Stomach smooth muscle (tissue), 2 donors: ENCODE data around the gene NUBPL.

Experiments used
- H3K27ac ChIP-seq: one replicate; pipeline ENCODE4 v1.7.0; 2013; ENCODE audit warnings: mild to moderate bottlenecking, low read length, inconsistent platforms
- H3K27me3 ChIP-seq, 2 donors: one replicate each; pipeline ENCODE4 v1.7.0; 2013; ENCODE audit warnings: low read length in 2 of 2; ENCODE audit not compliant: insufficient read depth in 2 of 2, control insufficient read depth in 1 of 2
- H3K36me3 ChIP-seq, 2 donors: one replicate each; pipeline ENCODE4 v1.7.0; 2013; ENCODE audit warnings: low read length in 2 of 2; ENCODE audit not compliant: control insufficient read depth in 2 of 2, insufficient read depth in 2 of 2
- H3K4me1 ChIP-seq: one replicate; pipeline ENCODE4 v1.7.0; 2013; ENCODE audit warnings: low read length; ENCODE audit not compliant: control insufficient read depth, insufficient read depth
- H3K4me3 ChIP-seq, 2 donors: one replicate each; pipeline ENCODE4 v1.7.0; 2013; ENCODE audit warnings: low read length in 2 of 2
- H3K9ac ChIP-seq, 2 donors: one replicate each; pipeline ENCODE4 v1.7.0; 2013; ENCODE audit warnings: low read length in 2 of 2, mild to moderate bottlenecking in 1 of 2
- H3K9me3 ChIP-seq, 2 donors: one replicate each; pipeline ENCODE4 v1.7.0; 2013; ENCODE audit warnings: low read length in 2 of 2; ENCODE audit not compliant: control insufficient read depth in 2 of 2
- donor health status: healthy.
- donor health status: Pancreatic carcinoma.

The NUBPL gene

GRCh38 chr14:31763041-31763440, 201.8 kb downstream of the NUBPL start:
- Histone ChIP-seq H3K4me3 (no peak overlapping the region), H3K9ac (no peak overlapping the region), H3K27me3 (no peaks in the 10 kb centered on the region), H3K36me3 (no peaks in the 10 kb centered on the region), H3K4me1 (no peaks in the 10 kb centered on the region), H3K9me3 (no peaks in the 10 kb centered on the region), H3K27ac (no peak overlapping the region)

GRCh38 chr14:31766315-31766892, 205.2 kb downstream of the NUBPL start:
- Histone ChIP-seq H3K27me3 (no peaks in the 10 kb centered on the region), H3K36me3 (no peaks in the 10 kb centered on the region), H3K4me3 (no peak overlapping the region), H3K4me1 (no peaks in the 10 kb centered on the region), H3K27ac (no peak overlapping the region), H3K9ac (no peak overlapping the region), H3K9me3 (no peaks in the 10 kb centered on the region)

DNA sequence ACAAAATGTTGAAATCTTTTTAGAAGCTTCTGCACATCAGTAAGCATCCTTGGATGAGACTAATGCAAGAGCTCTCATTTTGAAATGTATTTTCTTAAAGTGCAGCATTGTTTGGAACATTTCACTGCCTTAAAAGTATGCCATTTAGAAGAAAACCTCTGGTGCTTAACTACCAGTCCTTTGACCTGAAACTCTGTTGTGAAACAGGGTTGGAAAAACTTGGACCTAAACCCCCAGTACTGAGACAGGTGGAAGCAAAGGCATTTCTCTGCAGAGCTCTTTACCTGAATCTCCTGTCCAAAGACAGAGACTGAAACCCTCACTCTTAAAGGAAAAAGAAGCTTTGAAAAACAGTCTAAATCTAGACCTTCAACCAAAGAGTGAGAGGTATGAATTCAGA, 207.2 kb downstream of the NUBPL start:
- Histone ChIP-seq H3K27me3 (no peaks in the 10 kb centered on the region), H3K27ac (no peak overlapping the region), H3K4me1 (no peaks in the 10 kb centered on the region), H3K4me3 (no peak overlapping the region), H3K9ac (no peak overlapping the region), H3K9me3 (no peaks in the 10 kb centered on the region), H3K36me3 (no peaks in the 10 kb centered on the region)

DNA sequence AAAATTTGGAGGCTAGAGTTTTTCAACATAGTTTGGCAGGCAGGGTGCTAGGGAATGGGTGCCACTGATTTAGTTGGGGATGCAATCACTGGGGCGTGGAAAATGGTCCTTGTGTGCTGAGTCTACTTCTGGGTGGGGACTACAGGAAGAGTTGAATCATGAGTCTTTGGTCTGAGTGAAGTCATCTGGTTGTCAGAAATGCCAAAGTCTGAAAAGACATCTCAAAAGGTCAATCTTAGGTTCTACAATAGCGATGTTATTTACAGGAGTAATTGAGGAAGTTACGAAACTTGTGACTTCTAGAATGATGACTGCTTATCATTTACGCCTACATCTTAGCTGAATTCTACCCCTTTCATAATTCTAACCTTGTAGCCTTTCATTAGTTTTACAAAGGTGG, 209.1 kb downstream of the NUBPL start:
- Histone ChIP-seq H3K9ac (no peak overlapping the region), H3K4me3 (no peak overlapping the region), H3K9me3 (no peaks in the 10 kb centered on the region), H3K36me3 (no peaks in the 10 kb centered on the region), H3K27ac (no peak overlapping the region), H3K4me1 (no peaks in the 10 kb centered on the region), H3K27me3 (no peaks in the 10 kb centered on the region)

DNA sequence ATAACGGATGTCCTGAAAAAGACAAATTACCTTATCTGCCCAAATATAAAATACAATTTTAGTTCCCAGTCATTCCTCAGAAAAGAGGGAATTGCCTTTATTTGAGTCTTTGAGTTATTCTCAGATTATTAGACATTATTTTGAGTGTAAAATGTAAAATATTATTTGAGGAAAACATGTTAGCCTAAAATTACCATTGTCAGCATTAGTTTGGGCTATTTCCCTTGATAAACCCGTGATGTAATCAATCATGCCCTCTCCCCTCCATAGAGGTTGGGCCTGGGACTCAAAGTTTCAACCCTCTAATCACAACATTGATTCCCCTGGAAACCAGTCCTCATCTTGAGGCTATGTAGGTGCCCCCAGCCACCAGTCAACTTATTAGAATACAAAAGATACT, 213.4 kb downstream of the NUBPL start:
- Histone ChIP-seq H3K9ac (no peak overlapping the region), H3K27ac (no peak overlapping the region), H3K4me3 (no peak overlapping the region)

GRCh38 chr14:31777312-31777711, 216.1 kb downstream of the NUBPL start:
- no peak overlapping the region for H3K9ac ChIP-seq
- no peak overlapping the region for H3K4me3 ChIP-seq
- no peaks in the 10 kb centered on the region for H3K27me3 ChIP-seq
- H3K9me3 ChIP-seq: no peaks in the 10 kb centered on the region
- H3K36me3 ChIP-seq: no peaks in the 10 kb centered on the region
- no peak overlapping the region for H3K27ac ChIP-seq
- H3K4me1 ChIP-seq: no peaks in the 10 kb centered on the region

More for the DNA sequence above, 213.4 kb downstream of the NUBPL start:
- H3K9me3 ChIP-seq: no peaks in the 10 kb centered on the region
- no peaks in the 10 kb centered on the region for H3K36me3 ChIP-seq
- H3K4me1 ChIP-seq: no peaks in the 10 kb centered on the region
- H3K27me3 ChIP-seq: no peaks in the 10 kb centered on the region

DNA sequence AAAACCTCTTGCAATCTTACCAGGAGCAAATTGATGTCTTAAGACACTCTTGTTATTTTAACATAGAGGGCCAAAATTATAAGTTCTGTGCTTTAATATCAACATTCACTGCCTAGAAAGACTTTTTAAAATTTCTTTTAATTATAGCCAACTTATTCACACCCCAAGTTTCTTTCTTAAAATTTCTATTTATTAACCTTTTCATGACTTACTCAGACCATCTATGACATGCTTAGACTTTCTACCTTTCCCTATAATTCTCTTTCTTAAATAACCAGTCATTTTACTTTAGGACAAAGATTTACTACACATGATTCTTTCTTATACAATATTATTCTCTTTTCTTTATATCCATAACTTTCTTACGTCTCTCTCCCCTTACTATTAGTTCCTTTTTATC, 220.4 kb downstream of the NUBPL start:
- no peaks in the 10 kb centered on the region for H3K9me3 ChIP-seq
- no peak overlapping the region for H3K27ac ChIP-seq
- H3K4me1 ChIP-seq: no peaks in the 10 kb centered on the region
- no peaks in the 10 kb centered on the region for H3K36me3 ChIP-seq
- no peak overlapping the region for H3K4me3 ChIP-seq
- H3K9ac ChIP-seq: no peak overlapping the region
- no peaks in the 10 kb centered on the region for H3K27me3 ChIP-seq

DNA sequence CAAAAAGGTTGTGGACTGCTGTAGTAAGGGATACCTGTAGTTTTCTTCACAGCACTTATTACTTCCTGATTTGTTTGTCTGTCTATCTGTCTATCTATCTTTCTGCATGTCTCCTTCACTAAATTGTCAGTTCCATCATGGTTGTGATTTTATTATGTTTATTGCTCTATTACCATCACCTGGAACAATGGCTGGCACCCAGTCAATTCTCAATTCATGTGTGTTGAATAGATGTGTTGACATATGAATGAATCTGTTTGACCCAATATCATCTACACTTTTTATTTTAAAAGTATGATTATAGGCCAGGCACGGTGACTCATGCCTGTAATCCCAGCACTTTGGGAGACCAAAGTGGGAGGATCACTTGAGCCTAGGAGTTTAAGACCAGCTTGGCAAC, 224.4 kb downstream of the NUBPL start:
- Histone ChIP-seq H3K4me1 (no peaks in the 10 kb centered on the region), H3K27me3 (no peaks in the 10 kb centered on the region)

DNA sequence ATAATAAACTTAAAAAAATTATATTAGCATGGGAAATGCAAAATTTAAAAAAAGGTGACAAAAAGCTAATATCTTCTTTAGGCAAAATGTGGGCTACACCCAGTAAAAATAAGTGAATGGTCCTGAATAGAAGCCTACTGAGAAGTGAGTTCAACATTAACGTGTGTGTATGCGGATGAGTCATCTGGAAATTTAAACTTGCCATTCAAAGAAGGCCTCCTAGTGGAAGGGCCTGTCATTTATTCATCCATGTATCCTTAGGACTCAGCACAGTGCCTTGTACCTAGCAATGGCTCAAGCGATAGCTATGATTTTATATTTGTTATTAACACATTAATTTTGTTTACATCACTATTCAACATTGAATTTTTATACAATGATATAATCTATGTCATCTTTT, 226.2 kb downstream of the NUBPL start:
- H3K9ac ChIP-seq: no peak overlapping the region
- H3K27ac ChIP-seq: no peak overlapping the region
- no peaks in the 10 kb centered on the region for H3K27me3 ChIP-seq
- no peaks in the 10 kb centered on the region for H3K36me3 ChIP-seq
- H3K9me3 ChIP-seq: no peaks in the 10 kb centered on the region
- no peak overlapping the region for H3K4me3 ChIP-seq
- H3K4me1 ChIP-seq: no peaks in the 10 kb centered on the region

More for the DNA sequence above, 224.4 kb downstream of the NUBPL start:
- no peak overlapping the region for H3K9ac ChIP-seq
- H3K4me3 ChIP-seq: no peak overlapping the region
- no peaks in the 10 kb centered on the region for H3K36me3 ChIP-seq
- H3K27ac ChIP-seq: no peak overlapping the region
- H3K9me3 ChIP-seq: no peaks in the 10 kb centered on the region

DNA sequence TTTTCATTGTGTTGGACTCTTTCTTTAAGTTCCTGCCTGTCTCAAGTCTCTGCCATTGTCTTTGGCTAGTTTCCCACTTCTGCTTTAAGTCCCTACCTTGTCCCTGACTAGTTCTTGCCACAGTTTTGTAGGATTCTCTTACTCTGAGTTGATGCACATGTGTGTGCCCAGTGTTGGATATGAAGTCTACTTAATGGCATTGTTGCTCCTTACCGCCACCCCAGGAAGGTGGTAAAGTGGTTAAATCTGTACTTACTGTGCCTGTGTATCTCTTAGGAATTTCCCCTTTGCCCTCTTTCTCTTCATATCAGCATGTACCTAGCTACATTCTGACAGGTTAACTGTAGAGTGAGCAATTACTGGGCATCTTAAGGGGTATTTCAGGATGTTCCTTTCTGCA, 227.1 kb downstream of the NUBPL start:
- no peak overlapping the region for H3K4me3 ChIP-seq
- no peaks in the 10 kb centered on the region for H3K36me3 ChIP-seq
- H3K9ac ChIP-seq: no peak overlapping the region
- H3K27ac ChIP-seq: no peak overlapping the region
- no peaks in the 10 kb centered on the region for H3K4me1 ChIP-seq
- no peaks in the 10 kb centered on the region for H3K27me3 ChIP-seq
- H3K9me3 ChIP-seq: no peaks in the 10 kb centered on the region

- Histone ChIP-seq H3K4me1 (no peaks in the 10 kb centered on the region), H3K4me3 (no peak overlapping the region), H3K9ac (no peak overlapping the region), H3K36me3 (no peaks in the 10 kb centered on the region), H3K27ac (no peak overlapping the region), H3K9me3 (no peaks in the 10 kb centered on the region), H3K27me3 (no peaks in the 10 kb centered on the region)
Measured at GRCh38 chr14:31792726-31793125, 231.5 kb downstream of the NUBPL start.
